ENCODE data around the gene PLA2G2C. TPM values are rescaled to one million over a fixed set of nuclear protein-coding genes. Genes with fewer than 3 reads are reported as not detected.

PLA2G2C gene
- total and polyA plus RNA-seq, 8 donors = 0.06 to 0.16 (median 0.11) TPM; not detected in 3

- Histone ChIP-seq H3K4me3 (no peak overlapping the region), H3K27ac (no peak overlapping the region), H3K27me3 (peaks cover 16 to 89% of the 10 kb centered on the region in 2 donors), H3K4me1 (no peaks in the 10 kb centered on the region), H3K9me3 (no peaks in the 10 kb centered on the region), H3K36me3 (no peaks in the 10 kb centered on the region)
- ATAC-seq (peak; percentile 23), DNase-seq (no peak)
- intact Hi-C loops (cut with DNase I) = no loop called here
- no peak for TF ChIP-seq CTCF (IDR thresholded peaks at IDR 0.05)
Observed at GRCh38 chr1:20229171-20229570, 42.9 kb upstream of the PLA2G2C start.

GRCh38 chr1:20228314-20228825 lies 42.1 kb upstream of the PLA2G2C start:
- H3K9me3 ChIP-seq = no peaks in the 10 kb centered on the region
- peaks cover 14 to 89% of the 10 kb centered on the region in 2 donors for H3K27me3 ChIP-seq
- no peak for TF ChIP-seq CTCF (IDR thresholded peaks at IDR 0.05)
- no peak overlapping the region for H3K4me3 ChIP-seq
- no peaks in the 10 kb centered on the region for H3K4me1 ChIP-seq
- H3K27ac ChIP-seq = no peak overlapping the region
- ATAC-seq (no peak), DNase-seq (no peak)
- H3K36me3 ChIP-seq = no peaks in the 10 kb centered on the region
- intact Hi-C loops (cut with DNase I) = no loop called here

- intact Hi-C loops (cut with DNase I) = no loop called here
- Histone ChIP-seq H3K4me3 (no peak overlapping the region), H3K36me3 (no peaks in the 10 kb centered on the region), H3K4me1 (no peaks in the 10 kb centered on the region), H3K9me3 (no peaks in the 10 kb centered on the region), H3K27me3 (peaks cover 13 to 85% of the 10 kb centered on the region in 2 donors), H3K27ac (no peak overlapping the region)
- DNase-seq = no peak
- TF ChIP-seq CTCF (IDR thresholded peaks at IDR 0.05) = no peak
- no peak for ATAC-seq
Observed at GRCh38 chr1:20227704-20228103, 41.4 kb upstream of the PLA2G2C start.

- ATAC-seq (no peak), DNase-seq (no peak)
- H3K27me3 ChIP-seq = peaks cover 13 to 74% of the 10 kb centered on the region in 2 donors
- H3K27ac ChIP-seq = no peak overlapping the region
- H3K4me3 ChIP-seq = no peak overlapping the region
- H3K4me1 ChIP-seq = no peaks in the 10 kb centered on the region
- H3K36me3 ChIP-seq = no peaks in the 10 kb centered on the region
- no peaks in the 10 kb centered on the region for H3K9me3 ChIP-seq
- TF ChIP-seq CTCF (IDR thresholded peaks at IDR 0.05) = no peak
- intact Hi-C loops (cut with DNase I) = no loop called here
Observed at GRCh38 chr1:20224546-20224945, 38.2 kb upstream of the PLA2G2C start.

- no peak for ATAC-seq
- intact Hi-C loops (cut with DNase I) = no loop called here
- H3K27me3 ChIP-seq = peaks cover 13 to 72% of the 10 kb centered on the region in 2 donors
- DNase-seq = no peak
- no peaks in the 10 kb centered on the region for H3K36me3 ChIP-seq
- no peak overlapping the region for H3K27ac ChIP-seq
- no peaks in the 10 kb centered on the region for H3K4me1 ChIP-seq
- H3K9me3 ChIP-seq = no peaks in the 10 kb centered on the region
- no peak for TF ChIP-seq CTCF (IDR thresholded peaks at IDR 0.05)
- H3K4me3 ChIP-seq = no peak overlapping the region
Observed at GRCh38 chr1:20223551-20224419, 37.5 kb upstream of the PLA2G2C start.
